Activated T-helper 9 cell treated with anti-CD3 and anti-CD28 coated beads, Interleukin-2, amount 50 U/mL, for 16 hours (primary cell): ENCODE results near the gene FBXW10B.
"Not testable (repeated sequence)": the region's sequence is repeated elsewhere in the genome, so short reads cannot be mapped to it uniquely, and the experiment has no call there.

Source experiments
- DNase-seq: peaks from one replicate; pipeline ENCODE4 v3.0.0-alpha.2; 2020; ENCODE audit warnings: low read depth

Gene FBXW10B

DNA sequence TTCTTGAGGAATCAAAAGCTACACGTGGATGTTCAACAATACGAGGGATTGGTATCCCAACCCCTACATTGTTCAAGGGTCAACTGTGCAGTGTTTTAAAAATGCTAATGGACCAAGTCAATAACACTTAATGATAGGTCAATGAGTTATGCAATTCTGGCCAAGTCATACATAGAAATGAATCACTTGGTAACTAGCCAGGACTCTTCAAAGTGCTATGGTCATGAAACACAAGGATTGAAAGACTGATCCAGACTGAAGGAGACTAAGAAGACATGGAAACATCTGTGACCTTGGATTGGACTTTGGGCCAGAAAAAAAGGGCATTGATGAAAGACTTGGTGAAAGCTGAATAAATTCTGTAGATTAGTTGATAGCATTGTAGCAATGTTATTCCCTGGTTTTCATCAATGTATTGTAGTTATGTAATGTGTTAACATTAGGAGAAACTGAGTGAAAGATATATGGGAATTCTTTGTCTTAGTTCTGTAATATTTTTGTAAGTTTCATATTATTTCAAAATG lies 11.5 kb upstream of the FBXW10B start:
- DNase-seq, result not testable (repeated sequence)

DNA sequence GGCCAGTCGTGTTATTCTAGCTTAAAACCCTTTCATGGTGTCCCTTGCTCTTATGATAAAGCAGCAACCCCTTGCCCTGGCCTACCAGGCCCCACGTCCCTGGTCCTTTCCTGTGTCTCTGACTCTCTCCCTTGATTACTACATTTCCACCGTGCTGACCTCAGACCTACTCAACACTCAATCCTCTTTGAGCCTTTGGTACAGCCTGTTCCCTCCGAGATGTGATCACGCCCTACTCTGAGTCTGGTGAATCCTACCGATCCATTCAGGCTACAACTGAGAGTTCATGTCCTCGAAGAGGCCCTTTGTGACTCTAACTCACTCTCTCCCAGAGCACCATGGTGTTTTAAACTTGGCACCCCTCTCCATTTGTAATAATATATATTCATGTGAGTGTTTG lies 10.5 kb upstream of the FBXW10B start:
- DNase-seq, result not testable (repeated sequence)

DNA sequence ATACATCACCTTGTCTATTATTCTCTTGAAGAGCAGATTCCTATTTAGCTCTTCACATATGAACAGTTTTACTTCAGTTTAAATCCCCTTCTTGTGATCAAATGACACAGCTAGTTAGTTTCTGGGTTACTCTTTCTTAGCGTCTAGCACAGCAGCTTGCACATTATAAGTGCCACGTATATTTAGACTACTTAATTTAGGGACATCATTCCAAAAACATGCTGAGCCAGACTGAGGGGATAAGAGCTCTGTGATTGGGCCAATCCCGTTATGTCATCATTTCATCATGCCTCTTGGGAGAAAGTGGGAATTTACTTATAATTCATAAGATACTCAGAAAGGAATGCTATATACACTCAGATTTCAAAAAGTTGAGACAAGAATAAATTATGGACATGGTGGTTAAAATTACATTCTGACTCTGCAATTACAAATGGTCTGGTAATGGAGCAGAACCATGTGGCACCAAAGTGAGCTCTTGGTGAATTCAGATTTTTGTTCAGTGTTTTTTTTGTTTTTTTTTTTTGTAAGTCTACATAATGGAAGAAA lies 4.2 kb upstream of the FBXW10B start:
- not testable (repeated sequence) for DNase-seq

DNA sequence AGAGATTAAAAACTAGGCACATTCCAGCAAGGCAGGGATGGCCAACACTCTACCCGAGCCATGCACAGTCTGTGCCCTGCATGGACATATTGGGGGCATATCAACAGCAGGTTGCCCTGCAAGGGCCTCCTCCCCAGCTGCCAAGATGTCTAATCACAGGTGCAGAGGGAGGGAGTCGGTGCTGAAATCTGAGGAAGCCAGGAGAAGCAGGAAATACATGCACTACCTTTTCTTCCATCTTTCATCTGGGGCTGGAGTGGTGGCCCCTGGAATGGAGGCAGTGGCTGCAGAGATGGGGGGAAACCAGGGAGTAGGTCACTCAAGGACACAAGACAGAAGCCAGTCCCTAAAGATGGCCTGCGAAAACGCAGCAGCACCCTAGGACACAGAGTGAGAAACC lies 3.8 kb upstream of the FBXW10B start:
- not testable (repeated sequence) for DNase-seq

DNA sequence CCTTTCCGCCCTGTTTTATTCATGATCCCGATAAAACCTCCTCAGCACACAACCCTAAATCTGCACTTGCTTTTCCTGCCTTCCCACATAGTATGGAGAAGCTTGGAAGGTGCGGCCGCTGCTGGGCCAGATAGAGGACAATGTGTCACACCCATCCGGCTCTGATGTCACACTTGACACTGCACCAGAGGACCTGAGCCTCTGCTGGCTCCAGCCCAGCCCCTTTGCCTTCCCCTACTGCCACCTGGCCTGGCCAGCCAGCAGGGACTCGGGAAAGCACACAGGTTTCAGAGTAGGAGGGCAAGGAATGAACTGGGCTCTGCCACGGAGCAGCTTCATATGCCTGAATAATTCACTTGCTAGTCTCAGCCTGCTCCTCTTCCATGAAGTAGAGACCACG lies 2.6 kb upstream of the FBXW10B start:
- not testable (repeated sequence) for DNase-seq

DNA sequence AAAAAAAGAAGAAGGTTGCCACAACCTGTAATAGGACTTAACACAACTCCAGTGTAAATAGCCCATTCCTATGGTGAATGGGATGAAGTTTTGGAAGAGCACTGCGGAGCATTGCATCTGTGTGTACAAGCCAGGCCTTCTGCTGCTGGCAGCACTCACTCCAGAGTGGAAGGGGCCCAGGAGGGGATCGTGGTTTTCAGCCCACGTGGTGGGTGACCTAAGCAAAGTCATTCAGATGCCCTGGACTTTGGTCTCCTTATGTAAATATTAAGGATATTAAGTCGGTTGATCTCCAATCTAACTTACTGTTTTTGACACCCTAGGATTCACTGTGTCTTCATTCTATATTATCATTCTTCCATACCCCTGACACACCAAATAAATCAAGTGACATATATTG lies 2.7 kb downstream of the FBXW10B start:
- DNase-seq, result not testable (repeated sequence)

DNA sequence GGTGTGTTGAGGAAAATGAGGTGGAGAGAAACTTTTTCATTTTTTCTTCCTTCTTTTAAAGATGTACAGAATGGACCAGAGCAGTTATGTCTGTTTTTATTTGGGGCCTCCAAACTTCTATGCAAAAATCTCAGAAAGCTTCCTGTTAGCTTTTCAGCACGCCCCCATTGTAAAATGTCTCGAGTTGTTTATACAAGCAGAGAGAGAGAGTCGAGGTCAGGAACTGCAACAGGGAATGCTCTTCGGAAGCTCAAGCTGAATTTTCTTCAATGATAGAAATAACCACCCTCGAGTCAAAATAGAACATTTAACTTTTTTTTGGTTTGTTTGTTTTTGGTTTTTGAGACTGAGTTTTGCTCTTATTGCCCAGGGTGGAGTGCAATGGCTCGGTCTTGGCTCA lies 3.7 kb downstream of the FBXW10B start:
- DNase-seq, result not testable (repeated sequence)

DNA sequence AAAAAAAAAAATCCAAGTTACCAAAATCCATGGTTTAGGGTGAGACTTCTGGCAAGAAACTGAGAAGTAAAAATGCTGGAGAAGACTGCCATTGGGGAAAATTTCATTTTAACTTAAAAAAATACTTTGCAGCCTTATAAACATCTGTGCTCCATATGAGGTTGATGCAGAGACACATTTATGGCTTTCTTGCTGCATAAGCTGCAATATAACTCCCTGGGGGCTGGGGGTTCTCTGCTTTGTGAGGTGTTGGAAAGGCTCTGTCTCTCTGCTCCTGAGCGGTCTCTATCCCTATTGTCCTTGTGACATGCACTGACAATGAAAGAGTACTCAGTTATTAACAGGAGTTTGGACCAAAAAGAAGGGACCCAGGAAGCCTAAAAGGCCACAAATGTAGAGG lies 6.4 kb downstream of the FBXW10B start:
- DNase-seq, result not testable (repeated sequence)

DNA sequence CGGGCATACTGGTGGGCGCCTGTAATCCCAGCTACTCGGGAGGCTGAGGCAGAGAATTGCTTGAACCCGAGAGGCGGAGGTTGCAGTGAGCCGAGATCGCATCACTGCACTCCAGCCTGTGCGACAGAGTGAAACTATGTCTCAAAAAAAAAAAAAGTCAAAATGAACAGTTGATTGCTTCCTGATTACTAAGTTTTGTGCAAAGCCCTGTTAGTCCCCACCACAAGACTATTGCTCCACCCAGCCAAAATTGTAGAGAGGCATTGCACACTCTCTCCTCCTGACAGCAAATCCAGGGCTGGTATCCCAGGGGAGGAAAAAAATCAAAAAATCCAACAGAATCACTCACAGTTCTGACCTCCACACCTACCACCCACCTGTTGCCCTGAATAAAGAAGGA lies 26.5 kb downstream of the FBXW10B start:
- not testable (repeated sequence) for DNase-seq

DNA sequence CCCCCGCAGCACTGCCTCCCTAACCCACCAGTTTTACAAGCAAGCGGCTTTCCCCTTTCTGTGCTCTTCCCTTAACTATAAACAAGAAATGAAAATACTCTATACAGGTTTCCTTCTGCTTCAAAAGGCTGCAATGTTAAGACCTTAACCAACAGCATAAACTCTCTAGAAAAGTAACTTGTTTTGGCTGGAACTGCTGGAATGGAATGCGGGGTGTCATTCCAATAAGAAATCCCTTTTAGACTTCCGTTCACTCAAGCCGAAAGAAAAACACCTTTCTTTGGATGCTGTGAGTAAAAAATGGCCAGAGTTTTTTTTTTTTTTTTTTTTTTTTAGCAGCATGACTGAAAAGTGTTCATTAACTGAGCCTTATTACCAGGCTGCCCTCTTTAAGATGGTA lies 27.5 kb downstream of the FBXW10B start:
- DNase-seq, result not testable (repeated sequence)

DNA sequence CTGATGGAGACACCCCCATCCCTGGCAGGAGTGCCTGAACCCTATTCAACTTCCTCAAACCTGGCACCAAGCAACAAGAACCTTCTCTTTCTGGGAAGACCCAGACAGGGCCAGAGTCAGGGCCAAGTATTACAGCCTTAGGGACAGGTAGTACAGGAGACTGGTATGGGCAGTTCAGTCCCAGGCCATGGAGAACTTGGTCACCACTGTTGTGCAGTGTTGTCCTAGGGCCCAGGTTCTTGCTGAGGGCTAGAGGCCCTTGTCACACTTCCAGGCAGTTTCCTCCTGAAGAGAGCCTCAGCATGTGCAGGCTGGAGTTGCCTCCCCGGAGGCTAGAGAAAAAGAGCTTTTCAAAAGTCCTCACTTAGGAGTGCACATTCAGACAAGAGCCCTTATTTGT lies 28.7 kb downstream of the FBXW10B start:
- not testable (repeated sequence) for DNase-seq

DNA sequence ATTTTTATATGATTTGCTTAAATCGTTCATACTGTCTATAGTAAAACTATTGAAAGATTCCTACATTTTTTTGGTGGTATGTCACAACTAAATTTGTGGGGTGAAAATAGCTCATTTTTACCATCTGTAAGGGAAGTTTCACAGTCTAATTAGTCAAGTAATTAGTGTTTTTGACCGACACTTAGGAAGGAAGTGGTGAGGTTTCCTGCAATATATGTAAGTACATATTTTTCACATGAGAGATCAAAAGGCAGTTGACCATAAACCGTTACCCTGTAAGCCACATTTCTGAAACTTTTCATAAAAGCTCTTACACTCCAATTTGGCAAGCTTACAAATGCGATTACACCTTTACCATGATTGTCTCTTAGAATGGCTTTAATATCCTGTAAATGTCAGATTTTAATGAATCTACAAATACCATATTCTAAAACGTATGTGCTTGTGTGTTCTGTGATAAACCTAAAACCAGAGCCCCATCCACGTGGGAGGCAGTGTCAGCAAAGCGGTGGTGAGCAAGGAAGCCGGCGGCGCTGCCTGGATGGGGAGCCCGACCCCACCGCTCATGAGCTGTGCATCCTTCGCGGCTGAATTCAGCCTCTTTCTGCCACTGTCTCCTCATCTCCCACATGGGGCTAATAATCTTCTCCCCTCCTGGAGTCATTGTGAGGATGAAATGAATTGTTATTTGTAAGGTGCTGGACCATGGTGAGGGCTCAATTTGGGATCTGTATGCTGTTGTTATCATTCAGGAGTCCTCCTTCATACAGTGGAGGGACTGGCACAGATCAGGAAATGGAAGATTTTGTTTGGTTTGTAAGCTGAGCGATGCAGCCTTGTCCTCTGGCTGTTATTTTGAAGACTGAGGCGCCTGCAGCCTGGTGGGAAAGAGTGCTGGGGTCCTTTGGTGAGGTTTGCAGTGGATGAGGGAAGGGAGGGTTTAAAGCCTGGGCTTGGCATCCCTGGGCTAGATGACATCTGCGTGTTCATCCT lies 29.7 kb downstream of the FBXW10B start:
- not testable (repeated sequence) for DNase-seq

DNA sequence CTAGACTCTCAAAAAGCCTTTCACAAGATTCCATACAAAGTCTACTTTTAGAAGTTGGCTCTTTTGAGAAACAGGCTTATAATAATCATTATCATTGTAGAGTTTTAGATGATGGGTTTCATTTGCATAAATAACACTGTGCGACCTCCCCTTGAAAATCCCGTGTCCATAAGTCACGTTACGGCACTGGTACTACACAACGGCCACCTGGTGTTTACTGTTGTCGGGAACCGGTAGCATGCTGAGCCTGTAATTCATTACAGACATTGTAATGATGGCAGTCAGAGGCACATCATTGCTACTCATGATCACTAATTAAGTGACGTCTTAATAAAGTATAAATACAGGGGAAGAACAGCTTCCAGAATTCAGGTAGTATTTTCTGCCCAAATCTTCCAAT lies 31.5 kb downstream of the FBXW10B start:
- DNase-seq, result not testable (repeated sequence)

DNA sequence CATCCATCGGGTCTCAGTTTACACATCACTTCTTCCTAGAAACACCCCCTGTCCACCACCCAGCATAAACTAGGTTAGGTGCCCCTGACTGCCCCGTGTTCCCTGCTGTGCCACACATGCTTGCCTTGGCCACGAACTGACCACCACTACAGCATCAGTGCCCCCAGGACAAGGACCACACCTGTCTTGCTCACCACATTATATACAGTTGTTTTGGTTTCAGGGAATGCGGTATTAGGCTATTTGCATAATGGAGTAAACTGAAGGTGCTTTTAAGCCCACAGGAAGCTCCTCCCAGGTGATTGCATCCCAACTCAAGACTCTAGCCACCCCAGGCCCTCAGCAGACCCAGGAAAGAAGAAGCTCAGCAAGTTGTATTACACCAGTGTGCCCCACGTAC lies 36.2 kb downstream of the FBXW10B start:
- not testable (repeated sequence) for DNase-seq

DNA sequence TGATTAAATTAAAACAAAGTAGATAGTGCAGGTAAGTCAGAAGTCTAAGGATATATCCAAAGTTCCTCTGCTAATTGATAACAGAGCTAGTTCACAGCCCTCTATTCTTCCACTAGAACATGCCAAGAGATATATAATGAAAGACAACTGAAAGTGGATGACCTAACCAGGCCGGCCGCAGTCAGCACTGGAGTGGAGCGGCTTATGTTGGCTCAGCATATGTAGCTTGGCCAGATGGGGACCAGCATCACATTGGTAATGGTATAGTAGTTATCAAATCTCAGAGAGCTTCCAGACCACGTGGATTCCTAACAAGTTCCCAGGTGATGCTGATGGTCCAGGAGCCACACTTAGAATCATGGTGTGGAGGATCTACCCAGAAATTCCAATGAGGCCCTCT lies 38.0 kb downstream of the FBXW10B start:
- not testable (repeated sequence) for DNase-seq

DNA sequence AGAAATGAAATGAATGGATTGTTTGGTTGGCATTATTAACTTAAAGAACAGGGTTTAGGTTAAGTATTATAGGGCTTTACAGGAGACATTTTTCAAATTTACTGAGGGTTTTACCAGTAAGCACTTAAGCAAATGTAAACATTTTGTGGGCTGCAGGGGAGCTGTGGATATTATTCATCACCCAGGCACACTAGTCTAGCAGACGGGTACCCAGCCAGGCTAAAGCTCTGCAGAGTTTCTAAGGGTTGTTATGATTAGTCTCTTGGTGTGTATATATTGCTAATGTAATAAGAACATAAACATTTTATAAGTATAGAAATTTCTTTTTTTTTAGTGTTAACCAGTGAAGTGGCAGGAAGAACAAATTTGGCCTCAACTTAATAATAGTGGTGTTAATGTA lies 42.7 kb downstream of the FBXW10B start:
- DNase-seq, result not testable (repeated sequence)

DNA sequence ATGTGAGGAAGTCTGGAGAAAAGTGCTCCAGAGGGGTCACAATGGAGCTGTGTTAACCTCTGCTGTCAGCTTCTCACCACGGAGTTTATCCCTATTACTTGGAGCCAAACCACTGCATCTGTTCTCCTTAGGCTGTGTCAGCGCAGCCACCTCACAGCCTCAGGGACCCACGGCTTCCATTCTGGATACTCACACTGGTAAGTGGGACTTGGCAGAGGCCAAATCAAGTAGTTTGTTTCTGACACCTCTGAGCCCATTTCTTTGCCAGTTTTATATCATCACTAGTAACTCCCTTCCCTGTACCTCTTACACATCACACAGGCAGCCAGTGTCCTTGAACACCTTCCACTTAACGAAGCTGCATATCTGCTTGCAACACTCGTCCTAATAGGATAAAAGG lies 44.8 kb downstream of the FBXW10B start:
- DNase-seq, result not testable (repeated sequence)

DNA sequence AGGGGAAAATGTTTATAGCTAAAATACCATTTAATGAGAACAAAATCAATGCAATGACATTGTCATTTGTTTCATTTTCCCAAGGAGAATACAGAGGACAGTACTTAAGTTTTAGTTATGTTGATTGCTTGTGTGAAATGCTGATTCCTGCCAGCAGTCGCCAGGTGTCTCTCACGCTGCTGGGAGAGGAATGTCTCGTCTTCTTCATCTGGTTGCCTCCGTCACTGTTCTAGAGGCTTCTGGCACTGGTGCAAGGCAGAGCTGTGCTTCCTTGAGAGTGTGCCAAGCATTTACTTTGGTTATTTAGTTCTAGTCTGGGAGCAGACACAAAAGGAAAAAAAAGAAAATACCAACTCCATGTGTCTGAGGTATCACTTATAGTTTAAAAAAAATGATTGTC lies 45.6 kb downstream of the FBXW10B start:
- not testable (repeated sequence) for DNase-seq
